BJ (cell line): ENCODE results near the gene CEP120. TPM values are rescaled to one million over a fixed set of nuclear protein-coding genes. Genes with fewer than 3 reads are reported as not detected.

Experiments
- CTCF ChIA-PET: fragments of 350-600 bp; formaldehyde crosslinking; extraction: SDS; loops from one replicate; lab custom pipeline; 2021; ENCODE audit warnings: antibody characterized with exemption, inconsistent platforms; lab: Yijun Ruan, JAX
- POLR2A ChIA-PET: fragments of 300-600 bp; sonication (Branson Sonifier 250); formaldehyde crosslinking; extraction: SDS; loops from one replicate; lab custom pipeline; 2021; ENCODE audit warnings: antibody characterized with exemption; lab: Charles Lee
- DNase-seq: peaks from one replicate; pipeline ENCODE4 v3.0.0-alpha.2; 2011; ENCODE audit warnings: low read depth
- H3K27me3 ChIP-seq: 2 replicates; pipeline ENCODE4 v1.6.0; 2011; ENCODE audit warnings: low read length; ENCODE audit not compliant: control insufficient read depth, insufficient read depth
- H3K36me3 ChIP-seq: 2 replicates; pipeline ENCODE4 v1.5.1; 2011; ENCODE audit warnings: low read length; ENCODE audit not compliant: control insufficient read depth, insufficient read depth
- H3K4me3 ChIP-seq: 2 replicates; pipeline ENCODE4 v1.5.1; 2011; ENCODE audit warnings: low read depth, mild to moderate bottlenecking, control low read depth, low read length
- CTCF ChIP-seq: IDR thresholded peaks from 2 replicates; pipeline ENCODE4 v1.5.1; 2011; ENCODE audit warnings: low read depth, mild to moderate bottlenecking, control low read depth, inconsistent platforms, low read length, moderate library complexity; ENCODE audit not compliant: insufficient read depth
- polyA plus RNA-seq: library from polyadenylated mRNA; depleted of rRNA; stranded (reverse); fragments of >200 nt; gene quantifications from 2 replicates; pipeline ENCODE4 v1.2.3, GENCODE V29; 2011

Gene CEP120
- polyA plus RNA-seq, 1 experiment = 23.1 TPM

- TF ChIP-seq CTCF = no peak
- ChIA-PET CTCF (interaction anchor here (1.3 kb wide), 1 partner anchor 16 kb away, joined by 3 read pairs; no protein-coding TSS in a partner anchor), POLR2A (no interaction called here)
- no peak for DNase-seq
- Histone ChIP-seq H3K4me3 (no peak overlapping the region), H3K27me3 (no peaks in the 10 kb centered on the region), H3K36me3 (no peaks in the 10 kb centered on the region)
These were observed 33.0 kb upstream of the CEP120 start for GRCh38 chr5:123456242-123456641.

- no peak for TF ChIP-seq CTCF
- ChIA-PET CTCF (interaction anchor here (1.3 to 1.6 kb wide), 2 partner anchors 15 to 28 kb away, joined by 3 read pairs; no protein-coding TSS in a partner anchor), POLR2A (no interaction called here)
- DNase-seq = no peak
- Histone ChIP-seq H3K4me3 (no peak overlapping the region), H3K27me3 (no peaks in the 10 kb centered on the region), H3K36me3 (no peaks in the 10 kb centered on the region)
These were observed 32.4 kb upstream of the CEP120 start for GRCh38 chr5:123455640-123456039.

GRCh38 chr5:123455095-123455494, 31.9 kb upstream of the CEP120 start:
- CTCF ChIA-PET = interaction anchor here (1.6 kb wide), 1 partner anchor 29 kb away, joined by 3 read pairs; no protein-coding TSS in a partner anchor
- POLR2A ChIA-PET = no interaction called here
- TF ChIP-seq CTCF = no peak
- no peak for DNase-seq
- Histone ChIP-seq H3K4me3 (no peak overlapping the region), H3K27me3 (no peaks in the 10 kb centered on the region), H3K36me3 (no peaks in the 10 kb centered on the region)

GRCh38 chr5:123454259-123454911, 31.2 kb upstream of the CEP120 start:
- TF ChIP-seq CTCF = no peak
- Histone ChIP-seq H3K4me3 (no peak overlapping the region), H3K36me3 (no peaks in the 10 kb centered on the region), H3K27me3 (no peaks in the 10 kb centered on the region)
- POLR2A ChIA-PET = no interaction called here
- no peak for DNase-seq
- CTCF ChIA-PET = interaction anchor here (1.6 kb wide), 1 partner anchor 29 kb away, joined by 3 read pairs; no protein-coding TSS in a partner anchor

- no peak for DNase-seq
- ChIA-PET CTCF (no interaction called here), POLR2A (no interaction called here)
- TF ChIP-seq CTCF = no peak
- Histone ChIP-seq H3K36me3 (no peaks in the 10 kb centered on the region), H3K4me3 (no peak overlapping the region), H3K27me3 (no peaks in the 10 kb centered on the region)
These were observed 29.2 kb upstream of the CEP120 start for GRCh38 chr5:123452401-123452800.
